NOMO-1 treated with dmso at 0.1 percent for 144 hours (cell line): ENCODE data around the gene ELOVL3.

ENCODE experiments used
- DNase-seq: peaks from one replicate; lab custom pipeline; 2025; ENCODE audit not compliant: unreplicated experiment; lab: John Stamatoyannopoulos, UW

The ELOVL3 gene

DNA sequence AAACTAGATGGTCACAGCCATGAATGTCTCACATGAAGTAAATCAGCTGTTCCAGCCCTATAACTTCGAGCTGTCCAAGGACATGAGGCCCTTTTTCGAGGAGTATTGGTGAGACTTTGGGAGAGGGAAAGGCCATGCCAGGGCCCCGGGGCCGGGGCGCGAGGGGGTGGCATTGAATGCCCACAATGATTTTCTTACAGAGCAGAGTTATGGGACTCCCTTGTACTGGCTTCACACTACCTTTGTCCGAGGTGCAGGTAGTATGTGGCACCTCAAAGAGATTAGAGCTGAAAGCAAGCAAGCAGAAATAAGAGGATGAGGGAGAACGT is 407 bp downstream of the ELOVL3 start:
- no peak for DNase-seq

DNA sequence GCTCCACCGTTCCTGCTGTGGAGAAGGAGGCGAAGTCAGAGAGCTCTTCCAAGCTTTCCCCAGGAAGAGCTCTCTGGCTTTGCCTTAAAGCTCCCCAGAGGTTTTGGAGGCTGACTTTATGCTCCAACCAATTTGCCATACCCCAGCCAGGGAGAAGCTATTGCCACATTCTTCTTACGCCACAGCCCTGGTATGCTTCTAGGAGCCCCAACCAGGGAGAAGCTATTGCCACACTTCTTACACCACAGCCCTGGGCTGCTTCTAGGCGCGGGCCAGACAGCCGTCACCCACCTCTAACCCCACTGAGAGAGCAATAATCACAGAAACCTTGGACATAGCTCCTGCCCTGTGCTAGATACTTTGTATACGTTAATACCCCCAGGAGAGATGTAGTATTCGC is 951 bp downstream of the ELOVL3 start:
- DNase-seq = peak; percentile 90

DNA sequence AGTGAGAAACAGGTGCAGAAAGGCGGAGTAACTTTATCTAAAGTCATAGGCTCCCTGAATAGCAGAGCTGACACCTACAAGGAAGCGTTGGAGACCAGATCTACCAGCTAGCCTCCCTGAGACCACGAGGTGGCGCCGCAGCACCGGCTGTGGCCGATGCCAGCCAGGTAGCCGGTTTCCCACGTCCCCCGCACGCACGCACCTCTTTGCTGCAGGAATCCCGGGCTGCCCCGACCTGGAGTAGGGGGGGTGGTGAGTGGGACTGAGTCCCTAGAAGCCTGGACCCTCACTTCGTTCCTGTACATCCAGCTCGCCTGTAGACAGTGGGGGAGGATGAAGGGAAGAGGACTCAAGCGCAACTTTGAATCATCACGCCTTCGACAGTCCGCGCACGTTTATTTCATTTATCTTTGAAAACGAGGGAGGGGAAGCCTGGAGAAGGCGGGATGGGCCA is 3.7 kb downstream of the ELOVL3 start:
- DNase-seq = peak; percentile 38

GRCh38 chr10:102230264-102230860 is 4.3 kb downstream of the ELOVL3 start:
- DNase-seq = no peak

DNA sequence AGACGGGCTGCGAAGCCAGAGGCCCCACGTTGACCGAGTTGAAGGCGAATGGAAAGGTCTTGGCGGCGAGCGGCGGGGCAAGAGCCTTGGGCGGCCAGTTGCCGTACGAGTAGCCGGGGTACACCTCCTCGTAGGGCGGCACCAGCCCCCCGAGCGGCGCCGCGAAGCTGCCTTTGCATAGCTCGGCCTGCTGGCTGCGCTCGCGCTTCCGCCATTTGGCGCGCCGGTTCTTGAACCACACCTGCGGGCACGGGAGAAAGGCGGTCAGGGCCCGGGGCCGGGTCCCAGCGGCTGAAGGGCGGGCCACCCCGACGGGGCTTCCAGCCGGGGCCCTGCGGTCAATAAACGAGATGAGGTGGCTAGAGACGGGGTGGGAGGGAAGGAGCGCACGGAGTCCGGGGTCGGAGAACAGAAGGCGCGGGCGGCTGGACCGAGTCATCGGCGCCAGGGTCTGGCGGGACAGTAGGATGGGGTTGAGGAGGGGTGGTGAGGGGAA is 4.8 kb downstream of the ELOVL3 start:
- no peak for DNase-seq

DNA sequence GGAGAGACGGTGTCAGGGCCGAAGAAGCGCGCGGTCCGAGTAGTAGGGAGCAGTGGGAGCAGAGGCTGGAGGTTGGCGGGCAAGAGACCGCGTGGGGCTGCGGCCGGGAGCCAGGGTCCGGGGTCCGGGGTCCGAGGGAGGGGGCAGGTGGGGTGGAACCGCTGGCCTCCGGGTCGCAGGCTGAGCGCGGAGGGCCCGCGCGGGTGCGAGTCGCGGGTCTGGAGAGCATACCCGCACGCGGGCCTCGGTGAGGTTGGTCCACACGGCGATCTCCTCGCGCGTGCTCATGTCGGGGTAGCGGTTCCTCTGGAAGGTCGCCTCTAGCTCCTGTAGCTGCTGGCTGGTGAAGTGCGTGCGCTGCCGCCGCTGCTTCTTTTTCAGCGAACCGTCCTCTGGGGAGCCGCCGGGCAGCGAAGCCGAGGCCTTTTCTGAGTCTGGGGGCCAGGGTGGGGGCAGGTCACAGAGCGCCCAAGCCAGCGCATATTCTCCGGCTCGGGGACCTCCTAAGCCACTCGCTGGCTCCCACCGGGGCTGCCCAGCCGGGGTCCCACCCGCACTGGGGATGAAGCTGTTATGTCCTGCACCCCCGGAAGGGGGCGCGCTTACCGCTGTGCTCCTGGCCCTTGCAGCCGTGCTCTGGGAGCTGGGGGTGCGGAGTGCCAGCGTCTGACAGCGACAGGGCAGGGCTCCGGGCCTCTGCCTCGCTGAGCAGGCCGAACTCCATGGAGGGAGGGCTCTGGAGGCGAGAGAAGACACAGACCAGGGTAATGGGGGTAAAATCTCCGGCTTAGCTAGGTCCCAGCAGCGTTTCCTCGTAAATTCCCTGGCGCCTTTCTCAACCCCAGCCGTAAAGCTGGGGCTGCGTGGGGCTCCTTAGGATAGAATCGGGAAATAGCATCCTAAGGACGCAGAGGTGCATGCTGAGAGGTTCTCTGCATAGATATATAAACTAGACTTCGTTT is 5.5 kb downstream of the ELOVL3 start:
- peak; percentile 45 for DNase-seq

DNA sequence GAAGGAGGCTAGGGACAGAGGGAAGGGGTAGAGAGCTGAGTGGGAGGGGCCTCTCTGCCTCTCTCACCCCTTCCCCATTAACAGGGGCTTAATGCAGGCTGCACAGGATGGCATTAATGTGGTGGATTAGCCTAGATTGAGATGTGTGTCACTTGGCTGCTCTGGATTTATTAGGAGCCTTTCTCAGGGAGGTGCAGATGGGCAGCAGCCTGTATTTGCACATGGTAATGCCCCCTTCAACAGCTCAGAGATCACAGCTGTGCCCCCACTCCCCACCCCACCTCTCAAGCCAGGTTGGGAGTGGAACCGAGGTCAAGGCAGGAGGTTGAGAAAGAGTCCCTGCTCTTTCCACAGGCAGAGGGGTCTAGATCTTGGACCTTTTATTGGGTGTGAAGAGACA is 7.9 kb downstream of the ELOVL3 start:
- no peak for DNase-seq

DNA sequence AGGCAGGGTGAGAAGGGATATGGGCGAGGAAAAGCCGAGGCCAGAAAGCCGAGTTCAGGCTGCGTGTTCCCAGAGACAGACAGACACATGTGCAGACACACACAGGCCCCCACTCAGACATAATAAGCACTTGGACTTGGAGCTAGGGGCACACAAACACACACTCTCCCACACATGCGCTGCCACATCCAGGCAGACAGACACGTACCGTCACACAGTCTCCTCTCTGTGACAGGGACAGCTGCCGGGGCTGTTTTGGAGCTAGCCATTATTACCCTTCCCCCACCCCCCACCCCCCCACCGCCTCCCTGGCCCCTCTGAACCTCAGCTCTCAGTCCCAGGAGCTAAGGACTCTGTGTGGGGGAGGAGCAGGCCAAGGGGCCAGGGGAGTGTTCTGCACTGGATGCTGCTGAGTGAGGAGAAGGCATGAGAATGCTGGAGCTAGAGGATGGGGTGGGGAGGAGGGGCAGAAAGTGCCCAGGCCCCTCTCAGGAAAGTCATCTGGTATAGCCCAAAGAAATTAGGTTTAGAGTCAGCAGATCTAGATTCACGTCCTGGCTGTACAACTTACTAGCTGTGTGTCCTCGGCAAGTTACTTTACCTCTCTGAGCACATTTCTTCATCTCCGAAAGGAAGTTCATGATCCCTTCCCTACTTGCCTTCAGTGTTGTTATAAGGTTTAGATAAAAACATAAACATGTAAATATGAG is 8.9 kb downstream of the ELOVL3 start:
- DNase-seq = no peak

DNA sequence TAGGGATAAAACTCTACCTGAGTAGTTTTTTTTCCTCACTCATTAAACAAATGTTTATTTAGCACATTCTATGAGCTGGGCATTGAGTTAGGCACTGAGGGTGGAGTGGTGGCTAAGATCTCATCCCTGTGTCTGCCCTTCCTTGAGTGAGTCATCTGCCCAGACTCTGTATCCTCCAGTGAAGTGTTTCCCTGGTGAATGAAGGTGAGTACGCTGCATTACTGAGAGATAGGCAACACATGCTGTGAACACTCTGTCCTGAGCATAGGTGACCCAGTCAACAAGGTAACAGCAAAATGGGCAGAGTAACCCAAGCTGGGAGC is 9.5 kb downstream of the ELOVL3 start:
- DNase-seq = no peak

GRCh38 chr10:102236006-102236405 is 9.9 kb downstream of the ELOVL3 start:
- DNase-seq = no peak

GRCh38 chr10:102237711-102238252 is 11.7 kb downstream of the ELOVL3 start:
- DNase-seq = no peak

DNA sequence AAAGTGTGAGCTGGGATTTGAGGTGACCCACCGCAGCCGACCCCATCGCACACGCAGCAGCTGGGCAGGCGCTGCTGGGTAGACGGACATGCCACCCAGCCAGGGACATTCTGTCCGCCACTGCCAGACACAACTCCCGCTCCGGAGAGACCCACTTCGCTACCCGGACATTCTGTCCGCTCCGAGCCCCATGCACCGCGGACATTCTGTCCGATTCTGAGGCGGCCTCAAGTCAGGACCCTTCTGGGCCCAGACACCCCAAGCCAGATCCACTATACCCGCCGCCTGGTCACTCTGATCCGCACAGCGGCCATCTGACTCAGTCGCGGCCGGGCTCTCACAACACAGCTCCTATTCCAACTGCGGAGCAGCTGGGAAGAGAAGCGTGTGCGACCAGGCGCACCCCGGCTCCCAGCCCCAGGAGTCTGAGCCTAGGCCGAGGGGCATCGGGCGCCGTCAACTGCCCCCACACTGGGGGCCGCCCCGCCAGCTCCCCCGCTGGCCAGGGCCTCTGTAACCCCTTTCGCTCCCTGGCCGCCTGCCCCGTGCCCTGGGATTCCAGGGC is 14.4 kb downstream of the ELOVL3 start:
- no peak for DNase-seq

DNA sequence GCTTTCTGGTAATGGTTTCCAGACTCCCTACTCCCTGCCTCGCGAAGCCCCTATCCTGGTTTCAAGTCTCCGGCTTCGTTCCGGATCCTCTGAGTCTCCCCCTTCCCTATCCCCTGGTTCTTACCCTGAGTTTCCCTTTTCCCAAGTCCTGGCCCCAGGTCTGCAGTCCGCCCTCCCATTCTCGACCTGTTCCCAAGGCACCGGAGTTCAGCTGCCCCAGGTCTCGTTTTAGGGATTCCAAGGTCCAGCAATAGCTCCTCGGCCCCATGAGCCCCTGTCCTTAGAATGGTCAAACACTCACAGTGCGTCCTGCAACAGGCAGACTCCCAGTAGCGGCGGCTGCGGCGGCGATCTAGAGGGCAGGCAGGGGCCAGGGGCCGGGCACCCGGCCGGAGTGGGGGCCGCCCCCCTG is 14.9 kb downstream of the ELOVL3 start:
- DNase-seq = no peak

DNA sequence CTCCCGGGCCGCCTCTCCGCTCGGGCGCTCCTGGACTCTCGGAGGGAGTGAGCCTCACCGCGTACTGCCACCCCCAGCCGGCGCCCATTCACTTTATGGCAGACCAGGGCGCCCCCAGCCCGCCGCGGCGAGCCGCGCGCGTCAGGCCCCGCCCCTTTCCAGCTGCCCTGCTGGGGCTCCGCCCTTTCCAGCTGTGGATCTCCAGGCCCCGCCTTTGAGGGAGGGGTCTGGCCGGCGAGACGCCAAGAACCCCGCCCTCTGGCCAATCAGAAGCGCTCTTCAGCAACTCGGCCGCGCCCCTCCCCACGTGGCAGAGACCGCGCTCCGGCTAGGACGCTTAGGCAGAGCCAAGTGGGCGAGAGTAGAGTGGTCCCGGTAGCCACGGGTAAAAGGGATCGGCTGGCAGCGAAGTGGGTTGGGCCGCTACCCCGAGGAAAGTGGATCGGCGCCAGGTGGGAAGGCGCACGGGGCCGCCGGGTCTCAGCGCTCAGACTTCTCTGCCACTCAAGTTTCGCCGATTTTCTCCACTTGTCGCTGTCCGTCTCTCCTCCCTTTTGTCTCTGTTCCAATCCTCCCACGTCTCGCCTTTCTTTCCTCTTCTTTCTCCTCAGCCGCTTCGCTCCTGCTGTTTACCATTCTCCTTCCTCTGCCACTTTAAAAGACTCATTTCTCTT is 15.5 kb downstream of the ELOVL3 start, which contains the start of gene PITX3:
Gene PITX3, minus strand, starts transcription at position 69 of the 674 bp plus-strand sequence. CDS start 9,432 bp downstream, outside the sequence.
- peak; percentile 63 for DNase-seq

GRCh38 chr10:102242118-102242485 is 16.0 kb downstream of the ELOVL3 start:
- no peak for DNase-seq

GRCh38 chr10:102243309-102243708 is 17.2 kb downstream of the ELOVL3 start:
- DNase-seq = no peak

DNA sequence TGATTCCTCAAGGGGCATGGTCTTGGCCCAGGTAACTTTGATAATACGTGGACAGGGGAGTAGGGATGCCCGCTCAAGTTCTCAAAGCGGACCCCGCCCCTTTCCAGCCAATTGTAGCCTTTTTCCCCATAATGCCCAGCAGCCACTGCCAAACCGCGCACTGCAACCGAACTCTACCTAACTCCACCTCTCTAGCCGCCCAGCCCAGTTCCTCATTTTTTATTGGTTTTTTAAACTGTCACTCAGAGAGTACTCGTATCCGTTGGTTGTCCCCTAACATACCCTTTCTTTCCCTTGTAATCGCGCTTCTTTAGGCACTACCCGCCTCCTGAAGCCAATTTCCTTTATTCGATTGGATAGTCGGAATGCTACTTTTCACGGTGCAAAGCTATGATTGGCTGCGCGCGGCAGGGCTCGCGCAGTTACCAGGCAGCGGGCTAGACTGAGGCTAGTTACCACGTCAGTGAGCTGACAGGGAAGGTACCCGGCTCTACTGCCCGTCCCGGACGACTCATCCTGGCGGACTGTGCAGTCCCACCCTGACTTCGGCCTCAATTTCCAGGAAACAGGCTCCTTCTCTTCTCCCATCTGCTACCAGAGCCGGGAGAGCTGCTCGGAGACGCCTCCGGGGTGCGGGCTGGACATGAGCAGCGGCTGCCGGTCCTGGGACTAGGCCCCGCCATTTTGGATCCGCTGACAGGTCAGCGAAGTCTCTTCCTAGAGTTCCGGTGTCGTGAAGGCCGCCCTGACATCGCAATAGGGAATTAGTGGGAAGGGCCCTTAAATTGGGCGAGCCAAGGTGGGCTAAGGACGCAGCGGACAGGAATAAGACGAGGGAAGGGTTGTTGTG is 19.2 kb downstream of the ELOVL3 start, which contains the start of gene GBF1:
Gene GBF1, plus strand, starts transcription at position 451 of the 850 bp plus-strand sequence. CDS start 13,407 bp downstream, outside the sequence.
- DNase-seq = peak; percentile 99

- no peak for DNase-seq
Measured at GRCh38 chr10:102245932-102246251, 19.8 kb downstream of the ELOVL3 start.

DNA sequence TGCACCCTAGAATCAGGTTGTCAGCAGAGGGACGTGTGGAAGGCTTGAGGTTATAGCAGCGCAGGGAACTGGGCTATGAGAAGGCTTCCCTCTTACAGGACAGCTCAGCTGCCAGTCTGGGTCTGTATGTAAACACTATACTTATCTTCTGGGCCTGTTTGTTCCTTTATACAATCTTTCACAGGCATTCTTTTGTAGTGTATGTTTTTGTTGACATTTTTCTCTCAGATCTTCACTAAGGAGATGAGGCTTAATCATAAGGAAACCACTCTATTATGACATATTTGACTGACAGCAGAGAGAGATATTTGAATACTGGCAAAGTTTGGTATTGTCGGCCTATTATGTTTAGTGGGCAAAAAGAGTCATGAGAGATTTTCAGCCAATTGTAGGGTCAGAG is 20.2 kb downstream of the ELOVL3 start:
- no peak for DNase-seq

DNA sequence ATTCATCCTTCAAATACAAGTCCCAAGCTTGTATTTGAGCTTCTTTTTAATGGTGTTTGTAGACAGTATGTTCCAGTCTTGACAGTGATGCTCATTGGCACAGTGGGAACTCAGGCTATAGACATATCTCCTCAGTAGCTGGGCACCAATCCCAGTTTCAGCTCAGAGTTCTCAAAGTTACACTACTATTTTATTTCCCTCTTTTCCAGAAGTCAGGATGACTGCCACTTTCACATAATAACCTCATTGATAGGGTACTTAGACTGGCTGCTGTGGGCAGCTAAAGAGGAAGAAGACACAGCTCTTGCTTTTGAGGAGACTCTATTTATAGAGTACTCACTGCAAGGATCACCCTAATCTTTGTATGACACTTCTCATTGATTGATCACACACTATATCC is 21.6 kb downstream of the ELOVL3 start:
- no peak for DNase-seq
